Renal cortical epithelial cell (primary cell): ENCODE results near the gene CCDC30. TPM values are rescaled to one million over a fixed set of nuclear protein-coding genes. Genes with fewer than 3 reads are reported as not detected.
A peak's percentile ranks its signal among the peaks of the same experiment; 100 is the strongest.
"Not testable (repeated sequence)": the region's sequence is repeated elsewhere in the genome, so short reads cannot be mapped to it uniquely, and the experiment has no call there.

Source experiments
- DNase-seq: peaks from one replicate; pipeline ENCODE4 v3.0.0-alpha.2; 2011; ENCODE audit warnings: low read depth
- total RNA-seq: library from RNA; depleted of rRNA; stranded (reverse); fragments of >200 nt; gene quantifications from 2 replicates; pipeline ENCODE4 v1.2.3, GENCODE V29; 2014

Gene CCDC30
- total RNA-seq, 1 donor from 2014 or later, result 5.7 TPM

GRCh38 chr1:42453386-42453785, 9.7 kb upstream of the CCDC30 start:
- DNase-seq, result peak; percentile 13

- peak; percentile 82 for DNase-seq
Measured at GRCh38 chr1:42454403-42454802, 8.7 kb upstream of the CCDC30 start.

DNA sequence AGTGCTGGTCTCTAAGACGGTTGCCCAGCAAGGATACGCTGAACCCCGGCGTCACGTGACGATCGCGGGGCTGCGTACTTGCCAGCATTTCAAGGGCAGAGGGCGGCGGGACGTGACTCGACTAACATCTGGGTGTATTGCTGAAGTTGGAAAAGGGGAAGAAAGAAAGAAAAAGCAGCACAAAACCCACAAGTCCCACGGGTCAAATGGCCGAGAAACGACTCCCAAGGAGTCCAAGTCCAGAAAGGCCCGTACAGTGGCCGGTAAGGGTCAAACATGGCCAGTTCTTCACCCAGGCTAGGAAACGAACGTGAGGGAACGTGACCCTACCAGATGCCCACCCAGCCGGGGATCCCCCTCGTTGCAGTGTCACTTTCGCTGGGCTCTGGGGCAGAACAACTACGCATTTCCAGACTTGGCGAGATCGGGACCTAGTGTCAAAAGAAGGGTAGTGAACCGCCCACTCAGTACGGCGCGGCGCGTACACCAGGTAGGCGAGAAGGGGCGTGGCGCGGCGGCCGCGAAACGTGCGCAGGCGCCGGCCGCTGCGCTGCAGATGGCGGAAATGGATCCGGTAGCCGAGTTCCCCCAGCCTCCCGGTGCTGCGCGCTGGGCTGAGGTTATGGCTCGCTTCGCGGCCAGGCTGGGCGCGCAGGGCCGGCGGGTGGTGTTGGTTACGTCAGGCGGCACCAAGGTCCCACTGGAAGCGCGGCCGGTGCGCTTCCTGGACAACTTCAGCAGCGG, 6.9 kb upstream of the CCDC30 start, which contains the start of the genes PPCS and ZMYND12:
TSS of gene PPCS (plus strand) at position 534 of the 744 bp plus-strand sequence. CDS start at position 557, 23 bp downstream.
TSS of gene ZMYND12 (minus strand) at position 13 of the 744 bp plus-strand sequence. CDS start 25 bp downstream, outside the sequence.
- peak; percentile 64 for DNase-seq

- DNase-seq, result peak; percentile 55
Measured at GRCh38 chr1:42456754-42457089, 6.4 kb upstream of the CCDC30 start.

- no peak for DNase-seq
Measured at GRCh38 chr1:42461196-42461595, 1.9 kb upstream of the CCDC30 start.

DNA sequence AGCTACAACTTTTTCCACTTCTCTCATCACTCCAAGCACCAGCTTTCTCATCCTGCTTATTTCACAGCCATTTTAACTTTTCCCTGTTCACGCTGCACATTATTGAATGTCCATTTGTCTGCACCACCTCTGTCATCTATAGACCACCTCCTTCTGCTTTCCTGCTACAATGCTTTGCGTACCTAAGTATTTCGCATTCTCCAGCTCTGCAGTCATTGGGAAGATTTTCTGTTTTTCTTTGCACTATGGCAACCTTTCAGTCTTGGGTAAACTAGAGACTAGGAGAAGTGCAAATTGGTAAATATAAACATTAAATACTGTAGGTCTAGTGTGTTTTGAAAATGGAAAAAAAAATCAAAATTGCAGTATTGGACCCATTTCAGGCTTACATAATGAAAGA, 835 bp downstream of the CCDC30 start:
- peak; percentile 46 for DNase-seq

GRCh38 chr1:42466030-42466429, 2.9 kb downstream of the CCDC30 start:
- no peak for DNase-seq

DNA sequence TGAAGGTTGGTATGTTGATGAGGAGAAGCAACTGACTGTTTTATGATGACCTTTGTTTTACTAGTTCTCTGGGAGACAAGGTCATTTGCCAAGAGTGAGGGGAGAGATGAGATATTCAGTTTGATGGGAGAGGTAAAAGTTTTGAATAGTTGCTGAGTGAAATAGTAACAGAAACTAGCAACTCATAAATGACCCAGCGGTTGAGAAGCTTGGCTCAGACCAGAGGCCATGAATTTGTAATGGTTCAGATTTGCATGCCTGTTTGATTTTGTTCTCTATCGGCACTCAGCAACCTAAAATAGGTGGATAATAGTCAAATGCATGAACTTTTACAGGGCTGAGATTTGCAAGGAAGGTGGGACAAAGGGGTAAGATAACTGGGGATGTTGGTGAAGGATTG, 6.6 kb downstream of the CCDC30 start:
- no peak for DNase-seq

DNA sequence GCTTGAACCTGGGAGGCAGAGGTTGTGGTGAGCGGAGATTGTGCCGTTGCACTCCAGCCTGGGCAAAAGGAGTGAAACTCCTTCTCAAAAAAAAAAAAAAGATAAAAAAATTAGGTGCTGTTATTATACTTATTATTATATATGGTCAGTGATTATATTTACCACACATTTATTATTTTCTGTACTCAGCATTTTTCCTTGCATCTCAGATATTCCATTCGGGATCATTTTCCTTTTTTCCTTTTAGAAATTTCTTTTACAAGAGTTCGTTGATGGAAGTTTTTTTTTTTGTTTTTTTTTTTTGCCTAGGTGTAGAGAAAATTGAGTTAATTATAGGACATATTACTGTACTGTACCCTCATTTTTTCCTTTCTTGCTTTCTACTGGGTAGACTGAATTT, 13.5 kb downstream of the CCDC30 start:
- no peak for DNase-seq

DNA sequence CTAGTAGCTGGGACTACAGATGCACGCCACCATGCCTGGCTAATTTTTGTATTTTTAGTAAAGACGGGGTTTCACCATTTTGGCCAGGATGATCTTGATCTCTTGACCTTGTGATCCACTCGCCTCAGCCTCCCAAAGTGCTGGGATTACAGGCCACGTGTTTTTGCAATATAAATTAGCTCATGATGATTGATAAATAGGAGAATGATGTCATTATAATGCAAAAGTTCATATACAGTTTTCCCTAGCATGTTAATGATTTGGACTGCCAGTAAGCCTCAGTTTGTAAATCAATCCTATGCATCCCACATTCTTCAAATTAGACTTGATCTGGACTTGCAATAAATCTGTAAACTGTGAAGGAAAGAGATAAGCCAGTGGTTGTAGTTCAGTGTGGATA, 14.3 kb downstream of the CCDC30 start:
- not testable (repeated sequence) for DNase-seq

DNA sequence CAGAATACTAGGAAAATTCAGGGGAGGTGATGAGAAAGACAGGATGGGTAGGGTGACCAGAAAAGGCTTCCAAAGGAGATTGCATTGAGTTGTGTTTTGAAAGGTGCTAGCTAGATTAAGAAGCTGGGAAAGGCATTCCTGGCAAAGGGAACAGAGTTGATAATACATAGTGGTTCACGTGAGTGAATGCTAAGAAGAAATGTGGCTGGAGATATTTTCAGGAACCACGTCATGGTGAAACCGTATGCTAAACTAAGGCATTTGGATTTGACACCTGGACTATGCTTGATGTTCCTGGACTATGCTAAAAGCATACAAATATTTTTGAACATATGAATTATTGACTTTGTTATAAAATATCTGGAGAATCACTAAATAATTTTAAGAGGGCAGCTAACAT, 14.7 kb downstream of the CCDC30 start:
- DNase-seq, result no peak

GRCh38 chr1:42479621-42480020, 16.5 kb downstream of the CCDC30 start:
- DNase-seq, result no peak

DNA sequence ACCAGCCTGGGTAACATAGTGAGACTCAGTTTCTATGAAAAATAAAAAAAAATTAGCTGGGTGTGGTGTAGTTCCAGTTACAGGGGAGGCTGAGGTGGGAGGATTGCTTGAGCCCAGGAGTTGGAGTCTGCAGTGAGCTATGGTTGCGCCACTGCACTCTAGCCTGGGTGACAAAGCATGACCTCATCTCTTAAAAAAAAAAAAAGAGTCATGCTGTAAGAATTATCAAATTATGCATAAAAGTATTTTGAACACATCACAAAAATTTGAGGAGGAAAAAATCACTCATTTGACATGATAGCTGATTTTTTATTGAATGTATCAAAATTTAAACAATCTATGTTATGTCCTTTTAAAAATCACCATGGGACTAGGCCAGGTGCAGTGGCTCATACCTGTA, 17.8 kb downstream of the CCDC30 start:
- no peak for DNase-seq

- DNase-seq, result no peak
Measured at GRCh38 chr1:42482635-42483153, 19.6 kb downstream of the CCDC30 start.

DNA sequence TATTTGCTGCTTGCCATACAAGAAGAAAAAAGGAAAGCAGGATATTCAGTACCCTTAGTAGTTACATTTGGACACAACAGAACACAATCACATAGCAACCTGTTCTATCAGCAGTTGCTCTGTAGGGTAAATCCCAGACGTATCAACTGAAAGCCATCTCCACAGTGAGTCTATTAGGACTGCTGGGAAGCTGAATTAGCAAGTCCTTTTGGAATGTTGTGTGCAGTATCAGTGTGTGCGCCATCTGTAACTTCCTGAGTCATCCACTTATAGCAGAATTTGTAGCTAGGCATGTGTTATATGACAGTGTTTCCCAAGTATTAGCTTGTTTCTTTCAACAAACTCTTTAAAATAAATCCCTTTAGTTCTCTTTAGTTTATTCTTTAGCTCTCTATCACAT, 21.3 kb downstream of the CCDC30 start:
- DNase-seq, result peak; percentile 80

- DNase-seq, result no peak
Measured at GRCh38 chr1:42490237-42490636, 27.2 kb downstream of the CCDC30 start.

GRCh38 chr1:42502031-42502430, 38.9 kb downstream of the CCDC30 start:
- not testable (repeated sequence) for DNase-seq

- DNase-seq, result no peak
Measured at GRCh38 chr1:42504535-42505128, 41.5 kb downstream of the CCDC30 start.

GRCh38 chr1:42506576-42506975, 43.5 kb downstream of the CCDC30 start:
- DNase-seq, result no peak

GRCh38 chr1:42511581-42512155, 48.6 kb downstream of the CCDC30 start:
- DNase-seq, result not testable (repeated sequence)

GRCh38 chr1:42518908-42519307, 55.8 kb downstream of the CCDC30 start:
- DNase-seq, result no peak

DNA sequence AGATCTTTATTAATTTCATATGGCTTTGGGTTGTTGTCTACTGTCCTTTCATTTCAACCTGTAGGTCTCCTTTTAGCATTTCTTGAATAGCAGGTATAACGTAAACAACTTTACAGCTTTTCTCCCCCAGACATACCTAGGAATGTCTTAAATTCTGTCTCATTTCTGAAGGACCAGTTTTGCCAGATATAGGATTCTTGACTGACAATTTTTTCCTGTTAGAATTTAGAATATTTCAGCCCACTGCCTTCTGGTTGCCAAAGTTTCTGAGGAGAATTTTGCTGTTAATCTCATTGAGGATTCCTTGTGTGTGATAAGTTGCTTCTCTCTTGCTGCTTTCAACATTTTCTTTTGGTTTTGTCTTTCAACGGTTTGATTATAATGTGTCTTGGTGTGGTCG, 60.1 kb downstream of the CCDC30 start:
- no peak for DNase-seq

GRCh38 chr1:42524330-42524729, 61.2 kb downstream of the CCDC30 start:
- no peak for DNase-seq
